Measurements from ENCODE around the gene ZBTB44.

DNA sequence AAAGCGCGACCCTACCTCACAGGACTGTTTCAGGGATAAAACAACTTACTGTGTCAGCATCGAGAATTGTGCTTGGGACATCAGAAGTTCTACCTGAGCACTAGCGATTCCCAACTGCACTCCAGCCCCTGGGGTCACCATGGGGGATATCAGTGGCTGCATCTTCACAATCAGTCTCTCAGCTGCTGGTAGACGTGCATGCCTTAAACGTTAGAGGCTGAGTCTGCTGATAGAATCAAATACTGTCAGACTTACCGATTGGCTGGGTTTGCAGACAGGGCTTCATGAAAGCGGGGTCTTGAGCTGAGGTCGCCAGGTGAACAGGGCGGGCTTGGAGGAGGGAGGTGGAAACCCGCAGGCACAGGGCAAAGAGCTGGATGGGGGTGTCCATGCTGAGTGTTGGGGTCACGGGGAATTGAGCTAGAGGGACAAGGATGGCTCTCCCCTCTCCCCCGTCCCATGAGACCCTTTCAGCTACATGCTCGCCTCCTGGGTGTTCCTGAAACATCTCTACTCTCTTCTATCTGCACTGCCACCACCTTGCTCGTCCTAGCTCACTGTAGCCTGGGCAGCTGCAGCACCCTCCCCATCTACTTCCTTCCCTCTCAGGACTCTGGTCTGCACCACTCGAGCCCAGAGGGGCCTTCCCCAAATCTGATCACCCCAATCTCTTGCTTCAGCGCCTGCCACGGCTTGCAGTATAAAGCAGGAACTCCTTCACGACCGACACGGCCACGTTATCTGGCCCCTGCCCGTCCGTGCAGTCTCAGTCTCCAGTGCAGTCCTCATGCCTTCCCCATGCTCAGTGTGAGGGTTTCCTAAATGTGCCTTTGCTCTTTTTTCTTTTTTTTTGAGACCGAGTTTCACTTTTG, 111.7 kb downstream of the ZBTB44 start:
- TF ChIP-seq, protein P1, sequence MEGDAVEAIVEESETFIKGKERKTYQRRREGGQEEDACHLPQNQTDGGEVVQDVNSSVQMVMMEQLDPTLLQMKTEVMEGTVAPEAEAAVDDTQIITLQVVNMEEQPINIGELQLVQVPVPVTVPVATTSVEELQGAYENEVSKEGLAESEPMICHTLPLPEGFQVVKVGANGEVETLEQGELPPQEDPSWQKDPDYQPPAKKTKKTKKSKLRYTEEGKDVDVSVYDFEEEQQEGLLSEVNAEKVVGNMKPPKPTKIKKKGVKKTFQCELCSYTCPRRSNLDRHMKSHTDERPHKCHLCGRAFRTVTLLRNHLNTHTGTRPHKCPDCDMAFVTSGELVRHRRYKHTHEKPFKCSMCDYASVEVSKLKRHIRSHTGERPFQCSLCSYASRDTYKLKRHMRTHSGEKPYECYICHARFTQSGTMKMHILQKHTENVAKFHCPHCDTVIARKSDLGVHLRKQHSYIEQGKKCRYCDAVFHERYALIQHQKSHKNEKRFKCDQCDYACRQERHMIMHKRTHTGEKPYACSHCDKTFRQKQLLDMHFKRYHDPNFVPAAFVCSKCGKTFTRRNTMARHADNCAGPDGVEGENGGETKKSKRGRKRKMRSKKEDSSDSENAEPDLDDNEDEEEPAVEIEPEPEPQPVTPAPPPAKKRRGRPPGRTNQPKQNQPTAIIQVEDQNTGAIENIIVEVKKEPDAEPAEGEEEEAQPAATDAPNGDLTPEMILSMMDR (IDR thresholded peaks at IDR 0.05; ENCODE audit: borderline replicate concordance, extremely low read depth, low read length, poor library complexity, severe bottlenecking), result no peak
- no peak for TF ChIP-seq EZH2 (IDR thresholded peaks at IDR 0.05; ENCODE audit: borderline replicate concordance, low read depth, low read length, severe bottlenecking)

Measured in DND-41 (cell line).